Kidney (tissue), 14 donors: ENCODE data around the gene TSPAN1. TPM values are rescaled to one million over a fixed set of nuclear protein-coding genes. Genes with fewer than 3 reads are reported as not detected.
A peak's percentile ranks its signal among the peaks of the same experiment; 100 is the strongest.

Experiments used
- DNase-seq, 5 donors: peaks; one replicate each; pipeline ENCODE4 v3.0.0-alpha.2; 2013 to 2020
- FAIRE-seq: peaks from 2 replicates; lab custom pipeline; 2012; peaks lifted over from hg19 to GRCh38; lab: Jason Lieb, UNC
- H3K27ac ChIP-seq, 2 donors: one replicate each; pipeline ENCODE4 v1.7.0; 2013; ENCODE audit warnings: low read depth in 2 of 2, low read length in 2 of 2, inconsistent platforms in 1 of 2
- H3K27me3 ChIP-seq: one replicate; pipeline ENCODE4 v1.7.1; 2013; ENCODE audit warnings: low read length, inconsistent platforms; ENCODE audit not compliant: control insufficient read depth, insufficient read depth
- H3K36me3 ChIP-seq, 3 donors: one replicate each; pipeline versions ENCODE4 v1.7.0 to v1.7.1; 2013; ENCODE audit warnings: low read length in 3 of 3, control low read depth in 1 of 3, inconsistent platforms in 1 of 3; ENCODE audit not compliant: insufficient read depth in 3 of 3, control insufficient read depth in 2 of 3
- H3K4me1 ChIP-seq, 3 donors: one replicate each; pipeline versions ENCODE4 v1.7.0 to v1.7.1; 2013; ENCODE audit warnings: low read length in 3 of 3, inconsistent platforms in 1 of 3, low read depth in 1 of 3; ENCODE audit not compliant: control insufficient read depth in 2 of 3, insufficient read depth in 2 of 3
- H3K4me3 ChIP-seq, 3 donors: one replicate each; pipeline versions ENCODE4 v1.7.0 to v1.8.1; 2013; ENCODE audit warnings: low read length in 3 of 3, control low read depth in 1 of 3, inconsistent platforms in 1 of 3
- H3K9ac ChIP-seq, 3 donors: one replicate each; pipeline versions ENCODE4 v1.7.0 to v1.7.1; 2013; ENCODE audit warnings: low read length in 3 of 3, control low read depth in 1 of 3, inconsistent platforms in 1 of 3
- H3K9me3 ChIP-seq, 3 donors: one replicate each; pipeline versions ENCODE4 v1.7.0 to v1.7.1; 2013; ENCODE audit warnings: low read length in 3 of 3, control low read depth in 1 of 3, inconsistent platforms in 1 of 3; ENCODE audit not compliant: control insufficient read depth in 2 of 3, insufficient read depth in 1 of 3
- CTCF ChIP-seq: IDR thresholded peaks from 3 replicates; pipeline ENCODE4 v1.5.1; 2012; ENCODE audit warnings: mild to moderate bottlenecking, moderate library complexity, borderline replicate concordance; ENCODE audit not compliant: insufficient read depth; ENCODE audit errors: extremely low read depth
- intact Hi-C: fragments of 100-400 bp; cut with DNase I; formaldehyde crosslinking; loops from one replicate; pipeline ENCODE4 v1.11.1; 2022
- polyA plus RNA-seq: library from polyadenylated mRNA; stranded (reverse); fragments of 350-450 nt; fragmentation: Illumina TruSeq; extraction: RNeasy Lipid Tissue Mini Kit (QIAGEN cat#74804); gene quantifications from one replicate; pipeline ENCODE4 v1.2.3, GENCODE V29; 2014; ENCODE audit warnings: low read depth, low replicate concordance; ENCODE audit not compliant: insufficient read depth
- total RNA-seq: library from RNA; stranded (reverse); fragmentation: NEBNext Ultra II Directional; extraction: Animal tissue kit (Norgen Biotek cat#: 25700); gene quantifications from one replicate; pipeline ENCODE4 v1.2.1, GENCODE V29; 2021
- donor health status: control.
- donor health status: control.
- donor health status: control.
- donor health status: control.
- donor health status: control.
- donor health status: DM: yes; HTN: yes; CAD: no.
- donor health status: Normal renal cell carcinoma (clear cell type).

Gene TSPAN1
- total and polyA plus RNA-seq, 2 donors from 2014 or later, result 518 to 578 TPM

GRCh38 chr1:46188295-46189030 lies 13.6 kb downstream of the TSPAN1 start:
- Histone ChIP-seq H3K9ac (peak overlapping the region in 1 of 3 donors; percentile 35), H3K36me3 (peaks cover 0 to 42% (median 20%) of the 10 kb centered on the region in 3 donors)
- FAIRE-seq, result no peak

GRCh38 chr1:46190539-46190938 lies 15.7 kb downstream of the TSPAN1 start:
- FAIRE-seq, result no peak
- Histone ChIP-seq H3K4me1 (peaks cover 0 to 26% (median 15%) of the 10 kb centered on the region in 3 donors), H3K36me3 (peaks cover 0 to 46% (median 24%) of the 10 kb centered on the region in 3 donors), H3K9ac (no peak overlapping the region), H3K4me3 (no peak overlapping the region), H3K27ac (peak overlapping the region in 1 of 2 donors; percentile 56), H3K27me3 (no peaks in the 10 kb centered on the region), H3K9me3 (no peaks in the 10 kb centered on the region)
- TF ChIP-seq CTCF, result no peak
- DNase-seq, result no peak
- intact Hi-C loops, result no loop called here

More at GRCh38 chr1:46188295-46189030, 13.6 kb downstream of the TSPAN1 start:
- DNase-seq, result no peak
- H3K4me3 ChIP-seq, result no peak overlapping the region
- H3K9me3 ChIP-seq, result no peaks in the 10 kb centered on the region
- H3K4me1 ChIP-seq, result peaks cover 0 to 46% (median 30%) of the 10 kb centered on the region in 3 donors
- H3K27me3 ChIP-seq, result no peaks in the 10 kb centered on the region
- TF ChIP-seq CTCF, result no peak
- peak overlapping the region; percentile 18 to 64 for H3K27ac ChIP-seq
- intact Hi-C loops, result no loop called here

- Histone ChIP-seq H3K9me3 (no peaks in the 10 kb centered on the region), H3K27me3 (no peaks in the 10 kb centered on the region), H3K4me1 (peaks cover 0 to 22% (median 15%) of the 10 kb centered on the region in 3 donors), H3K9ac (no peak overlapping the region), H3K4me3 (no peak overlapping the region), H3K27ac (no peak overlapping the region), H3K36me3 (peaks cover 0 to 50% (median 24%) of the 10 kb centered on the region in 3 donors)
- intact Hi-C loops, result no loop called here
- TF ChIP-seq CTCF, result no peak
- DNase-seq, result no peak
- FAIRE-seq, result no peak
These were observed 16.3 kb downstream of the TSPAN1 start for GRCh38 chr1:46191033-46191701.
